NT2/D1 (cell line): Measurements from ENCODE around the gene IL16.

Source experiments
- SUZ12 ChIP-seq: IDR thresholded peaks from 2 replicates; pipeline ENCODE4 v1.6.1; 2011; ENCODE audit not compliant: insufficient read length, insufficient read depth; ENCODE audit errors: extremely low read depth
- YY1 ChIP-seq: IDR thresholded peaks from 2 replicates; pipeline ENCODE4 v1.6.1; 2011; ENCODE audit not compliant: insufficient read length, insufficient read depth
- ZNF274 ChIP-seq: IDR thresholded peaks from 2 replicates; pipeline ENCODE4 v1.6.1; 2011; ENCODE audit warnings: mild to moderate bottlenecking, low read depth, low read length

DNA sequence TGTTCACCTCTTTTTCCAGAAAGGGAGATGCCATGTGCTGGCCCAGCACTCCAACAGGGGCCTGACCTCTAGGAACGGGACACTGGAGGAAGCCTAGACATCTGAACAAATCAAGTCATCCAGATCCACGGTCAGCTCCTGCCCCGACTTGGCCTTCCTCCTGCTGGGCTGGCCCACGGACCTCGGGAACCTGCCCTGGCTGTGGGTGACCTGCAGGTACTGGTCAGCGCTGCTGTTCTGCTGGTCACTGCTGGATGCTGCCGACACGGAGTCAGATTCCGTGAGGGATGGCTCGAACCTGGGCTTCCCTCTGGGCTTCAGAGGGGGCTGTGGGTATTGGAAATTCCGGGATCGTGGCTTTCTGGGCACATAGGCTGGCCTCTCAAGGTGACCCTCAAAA is 135.6 kb downstream of the IL16 start:
- TF ChIP-seq ZNF274 (no peak), YY1 (no peak), SUZ12 (no peak)
